Stimulated activated memory B cell treated with anti-CD40 and anti-IgM and Interleukin-4, amounts not matched to agents 10 μg/mL and 1 μg/mL and 100 μg/mL, for 72 hours (primary cell): ENCODE data around the gene WDSUB1.

Experiments used
- ATAC-seq: fragments of 150-1000 bp; cut with Tn5 transposase; 2 replicates; pipeline ENCODE4 v1.10.0; 2021
- H3K27ac Mint-ChIP-seq: one replicate; pipeline ENCODE4 v1.8.0; 2022; ENCODE audit warnings: mild to moderate bottlenecking, mixed read lengths
- H3K27me3 Mint-ChIP-seq: one replicate; pipeline ENCODE4 v1.8.0; 2022; ENCODE audit warnings: mixed read lengths
- H3K36me3 Mint-ChIP-seq: one replicate; pipeline ENCODE4 v1.8.0; 2022; ENCODE audit warnings: mixed read lengths
- H3K4me1 Mint-ChIP-seq: one replicate; pipeline ENCODE4 v1.8.0; 2022; ENCODE audit warnings: mixed read lengths
- H3K4me3 Mint-ChIP-seq: one replicate; pipeline ENCODE4 v1.8.0; 2022; ENCODE audit warnings: mild to moderate bottlenecking, moderate library complexity, mixed read lengths
- H3K9me3 Mint-ChIP-seq: one replicate; pipeline ENCODE4 v1.8.0; 2022; ENCODE audit warnings: mixed read lengths

The WDSUB1 gene

GRCh38 chr2:159246325-159246988 is 40.0 kb downstream of the WDSUB1 start:
- Mint-ChIP-seq H3K9me3 (no peaks in the 10 kb centered on the region), H3K27me3 (no peaks in the 10 kb centered on the region), H3K36me3 (peaks cover 63% of the 10 kb centered on the region), H3K27ac (no peak overlapping the region), H3K4me3 (no peak overlapping the region), H3K4me1 (peaks cover 15% of the 10 kb centered on the region)
- ATAC-seq, result no peak

DNA sequence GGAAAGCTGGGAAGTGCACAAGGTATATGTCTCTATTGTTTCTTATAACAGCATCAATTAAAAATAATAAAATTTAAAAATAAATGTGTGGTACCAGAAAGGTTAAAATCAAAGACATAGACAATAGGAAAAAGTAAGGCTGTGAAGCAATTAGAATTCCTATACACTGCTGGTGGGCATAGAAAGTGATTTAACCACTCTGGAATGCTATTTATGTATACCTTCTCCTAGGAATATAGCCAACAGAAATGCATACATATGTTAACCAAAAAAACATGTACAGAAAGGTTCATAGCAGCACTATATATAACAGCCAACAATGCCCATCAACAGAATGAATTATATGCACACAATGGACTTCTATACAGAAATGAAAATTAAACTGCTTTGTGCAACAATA is 43.0 kb downstream of the WDSUB1 start:
- H3K36me3 Mint-ChIP-seq, result peaks cover 66% of the 10 kb centered on the region
- no peak for ATAC-seq
- no peaks in the 10 kb centered on the region for H3K9me3 Mint-ChIP-seq
- no peaks in the 10 kb centered on the region for H3K4me1 Mint-ChIP-seq
- H3K27me3 Mint-ChIP-seq, result no peaks in the 10 kb centered on the region
- H3K4me3 Mint-ChIP-seq, result no peak overlapping the region
- H3K27ac Mint-ChIP-seq, result no peak overlapping the region

DNA sequence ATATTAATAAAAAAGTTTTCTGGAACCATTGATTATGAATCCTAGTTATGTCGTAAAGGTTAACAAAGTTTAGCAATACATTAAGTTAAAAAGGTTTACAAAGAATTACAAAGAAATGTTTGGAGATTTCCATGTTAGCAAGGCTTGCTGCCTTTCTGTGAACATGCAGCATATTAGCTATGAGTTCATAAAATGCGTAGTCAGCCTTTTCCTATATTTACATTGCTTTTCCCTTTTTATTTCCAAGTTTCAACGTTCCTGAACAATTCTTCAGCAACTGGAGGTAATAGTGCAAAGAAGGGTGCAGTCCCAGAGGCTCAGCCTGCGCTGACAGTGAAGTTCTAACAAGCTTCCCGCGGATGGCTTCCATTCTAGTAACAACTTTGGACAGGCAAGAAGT is 51.6 kb downstream of the WDSUB1 start:
- Mint-ChIP-seq H3K9me3 (no peaks in the 10 kb centered on the region), H3K36me3 (peaks cover 53% of the 10 kb centered on the region), H3K4me1 (no peaks in the 10 kb centered on the region)

DNA sequence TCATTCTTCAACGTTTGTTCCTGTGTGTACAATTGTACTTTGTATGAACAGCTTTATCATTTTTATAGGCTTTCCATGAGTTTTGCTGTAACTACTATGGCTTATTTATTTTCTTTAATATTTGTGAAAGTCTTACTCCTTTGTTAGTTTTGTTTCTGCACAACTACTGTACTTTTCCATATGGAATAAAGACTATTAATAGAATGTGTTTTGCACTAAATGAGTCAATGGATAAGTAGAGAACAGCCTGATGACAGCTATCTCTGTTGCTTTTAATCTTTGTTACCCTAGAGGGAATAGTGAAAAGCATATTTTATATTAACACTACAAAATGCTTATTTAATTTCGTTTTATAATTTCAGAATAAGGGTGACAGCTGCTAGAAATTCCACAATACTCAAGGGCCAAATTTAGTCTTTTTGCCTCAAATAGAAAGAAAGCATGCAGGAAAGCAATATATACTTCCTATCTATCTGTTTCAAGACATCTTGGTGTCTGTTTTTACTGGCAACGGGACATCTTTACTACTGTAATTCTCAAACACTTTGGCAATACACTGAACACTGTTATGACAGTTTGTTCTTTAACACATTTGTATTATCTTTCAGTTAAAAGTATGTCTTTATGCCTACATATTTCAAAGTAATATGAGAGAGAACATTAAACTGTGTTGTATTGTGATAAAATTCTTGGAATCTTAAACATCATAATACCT is 53.9 kb downstream of the WDSUB1 start:
- no peak overlapping the region for H3K27ac Mint-ChIP-seq
- H3K27me3 Mint-ChIP-seq, result no peaks in the 10 kb centered on the region
- peaks cover 39% of the 10 kb centered on the region for H3K36me3 Mint-ChIP-seq
- ATAC-seq, result no peak
- no peaks in the 10 kb centered on the region for H3K4me1 Mint-ChIP-seq
- H3K9me3 Mint-ChIP-seq, result no peaks in the 10 kb centered on the region
- no peak overlapping the region for H3K4me3 Mint-ChIP-seq

More for the DNA sequence above, 51.6 kb downstream of the WDSUB1 start:
- no peak overlapping the region for H3K27ac Mint-ChIP-seq
- ATAC-seq, result no peak
- no peak overlapping the region for H3K4me3 Mint-ChIP-seq
- H3K27me3 Mint-ChIP-seq, result no peaks in the 10 kb centered on the region

- no peaks in the 10 kb centered on the region for H3K4me1 Mint-ChIP-seq
- peaks cover 27% of the 10 kb centered on the region for H3K36me3 Mint-ChIP-seq
- H3K27me3 Mint-ChIP-seq, result no peaks in the 10 kb centered on the region
- no peak overlapping the region for H3K4me3 Mint-ChIP-seq
- H3K9me3 Mint-ChIP-seq, result no peaks in the 10 kb centered on the region
- no peak for ATAC-seq
- H3K27ac Mint-ChIP-seq, result no peak overlapping the region
These were observed 56.2 kb downstream of the WDSUB1 start for GRCh38 chr2:159230145-159230877.

DNA sequence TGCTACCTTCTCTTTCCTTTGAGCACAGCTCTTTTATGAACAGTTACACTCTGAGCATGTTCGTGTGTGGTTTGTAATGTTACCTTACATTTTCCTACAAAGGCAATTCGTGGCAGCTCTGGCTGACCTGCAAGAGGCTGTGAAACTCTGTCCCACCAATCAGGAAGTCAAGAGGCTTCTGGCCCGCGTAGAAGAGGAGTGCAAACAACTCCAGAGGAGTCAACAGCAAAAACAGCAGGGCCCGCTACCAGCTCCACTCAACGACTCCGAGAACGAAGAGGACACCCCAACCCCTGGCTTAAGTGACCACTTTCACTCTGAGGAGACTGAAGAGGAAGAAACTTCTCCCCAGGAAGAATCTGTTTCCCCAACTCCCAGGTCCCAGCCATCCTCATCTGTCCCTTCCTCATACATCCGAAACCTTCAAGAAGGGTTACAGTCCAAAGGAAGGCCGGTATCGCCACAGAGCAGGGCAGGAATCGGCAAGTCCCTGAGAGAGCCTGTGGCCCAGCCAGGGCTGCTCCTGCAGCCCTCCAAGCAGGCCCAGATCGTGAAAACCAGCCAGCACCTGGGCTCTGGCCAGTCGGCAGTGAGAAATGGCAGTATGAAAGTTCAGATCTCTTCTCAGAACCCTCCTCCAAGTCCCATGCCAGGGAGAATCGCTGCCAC is 56.9 kb downstream of the WDSUB1 start:
- Mint-ChIP-seq H3K27me3 (no peaks in the 10 kb centered on the region), H3K4me1 (no peaks in the 10 kb centered on the region), H3K36me3 (peaks cover 20% of the 10 kb centered on the region), H3K27ac (no peak overlapping the region), H3K4me3 (no peak overlapping the region), H3K9me3 (no peaks in the 10 kb centered on the region)
- ATAC-seq, result no peak

DNA sequence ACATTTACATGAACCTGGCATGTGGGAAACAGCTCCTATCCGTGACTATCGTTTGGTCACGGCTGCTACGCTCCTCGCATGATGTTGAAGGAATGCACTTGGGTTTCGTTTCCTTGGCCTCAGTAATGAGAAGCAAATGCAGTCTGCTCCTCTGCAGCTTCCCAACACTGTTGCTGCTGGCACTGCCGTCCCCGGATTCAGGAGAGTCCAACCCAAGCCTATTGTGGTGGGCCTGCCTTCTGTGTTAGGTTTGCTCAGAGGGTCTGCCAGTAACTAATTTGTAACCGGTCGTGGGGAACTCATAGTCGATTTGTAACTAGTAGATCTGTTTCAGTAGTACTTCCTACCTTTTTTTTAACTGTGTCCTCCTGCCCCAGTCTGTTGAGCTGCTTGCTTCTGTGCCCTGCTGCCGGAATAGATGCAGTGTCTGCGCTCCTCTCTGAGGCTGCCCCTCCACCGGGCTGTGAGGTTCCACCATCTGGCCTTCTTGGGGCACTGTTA is 58.4 kb downstream of the WDSUB1 start:
- ATAC-seq, result no peak
- Mint-ChIP-seq H3K27me3 (no peaks in the 10 kb centered on the region), H3K4me1 (no peaks in the 10 kb centered on the region), H3K27ac (no peak overlapping the region), H3K9me3 (no peaks in the 10 kb centered on the region), H3K4me3 (no peak overlapping the region), H3K36me3 (peaks cover 10% of the 10 kb centered on the region)

GRCh38 chr2:159227467-159227866 is 59.0 kb downstream of the WDSUB1 start:
- no peak overlapping the region for H3K27ac Mint-ChIP-seq
- no peaks in the 10 kb centered on the region for H3K9me3 Mint-ChIP-seq
- peaks cover 6% of the 10 kb centered on the region for H3K36me3 Mint-ChIP-seq
- ATAC-seq, result no peak
- H3K4me1 Mint-ChIP-seq, result no peaks in the 10 kb centered on the region
- H3K27me3 Mint-ChIP-seq, result no peaks in the 10 kb centered on the region
- H3K4me3 Mint-ChIP-seq, result no peak overlapping the region

DNA sequence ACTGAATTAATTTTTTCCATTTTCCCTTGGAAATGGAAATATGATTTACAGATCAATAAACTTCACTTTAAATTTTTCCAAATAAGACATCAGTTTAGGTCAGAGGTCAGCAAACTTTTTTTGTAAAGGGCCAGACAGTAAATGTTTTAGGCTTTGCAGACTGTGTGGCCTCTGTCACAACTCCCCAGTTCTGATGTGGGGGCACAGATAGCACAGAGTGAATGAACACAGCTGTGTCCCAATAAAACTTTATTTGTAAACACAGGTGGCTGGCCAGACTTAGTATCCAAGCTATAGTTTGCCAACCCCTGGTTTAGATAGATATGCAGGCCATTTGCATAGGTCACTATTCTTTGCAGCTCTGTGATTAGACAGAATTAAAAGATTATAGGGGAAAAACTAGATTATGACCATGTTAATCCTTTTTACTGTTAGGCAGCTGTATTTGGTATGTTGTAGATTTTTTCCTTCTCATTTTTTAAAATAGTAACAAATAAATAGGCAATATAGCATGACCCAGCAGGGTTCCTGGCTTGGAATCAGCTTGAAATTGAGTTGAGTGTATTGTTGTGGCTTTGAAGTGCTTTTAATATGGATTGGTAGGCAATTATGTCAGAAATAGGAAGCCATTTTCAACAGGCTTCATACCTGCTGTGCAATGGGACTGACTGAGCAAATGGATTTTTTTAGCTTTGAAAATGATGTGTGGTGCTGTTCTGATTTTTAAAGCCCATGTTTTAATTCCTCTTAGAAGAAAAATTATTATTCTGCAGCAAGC is 59.7 kb downstream of the WDSUB1 start:
- no peaks in the 10 kb centered on the region for H3K9me3 Mint-ChIP-seq
- peaks cover under 1% of the 10 kb centered on the region for H3K36me3 Mint-ChIP-seq
- H3K27ac Mint-ChIP-seq, result no peak overlapping the region
- H3K27me3 Mint-ChIP-seq, result no peaks in the 10 kb centered on the region
- no peak overlapping the region for H3K4me3 Mint-ChIP-seq
- H3K4me1 Mint-ChIP-seq, result no peaks in the 10 kb centered on the region
- no peak for ATAC-seq

- Mint-ChIP-seq H3K27me3 (no peaks in the 10 kb centered on the region), H3K9me3 (no peaks in the 10 kb centered on the region), H3K36me3 (no peaks in the 10 kb centered on the region), H3K4me3 (no peak overlapping the region), H3K4me1 (no peaks in the 10 kb centered on the region), H3K27ac (no peak overlapping the region)
- no peak for ATAC-seq
These were observed 60.4 kb downstream of the WDSUB1 start for GRCh38 chr2:159226059-159226461.

DNA sequence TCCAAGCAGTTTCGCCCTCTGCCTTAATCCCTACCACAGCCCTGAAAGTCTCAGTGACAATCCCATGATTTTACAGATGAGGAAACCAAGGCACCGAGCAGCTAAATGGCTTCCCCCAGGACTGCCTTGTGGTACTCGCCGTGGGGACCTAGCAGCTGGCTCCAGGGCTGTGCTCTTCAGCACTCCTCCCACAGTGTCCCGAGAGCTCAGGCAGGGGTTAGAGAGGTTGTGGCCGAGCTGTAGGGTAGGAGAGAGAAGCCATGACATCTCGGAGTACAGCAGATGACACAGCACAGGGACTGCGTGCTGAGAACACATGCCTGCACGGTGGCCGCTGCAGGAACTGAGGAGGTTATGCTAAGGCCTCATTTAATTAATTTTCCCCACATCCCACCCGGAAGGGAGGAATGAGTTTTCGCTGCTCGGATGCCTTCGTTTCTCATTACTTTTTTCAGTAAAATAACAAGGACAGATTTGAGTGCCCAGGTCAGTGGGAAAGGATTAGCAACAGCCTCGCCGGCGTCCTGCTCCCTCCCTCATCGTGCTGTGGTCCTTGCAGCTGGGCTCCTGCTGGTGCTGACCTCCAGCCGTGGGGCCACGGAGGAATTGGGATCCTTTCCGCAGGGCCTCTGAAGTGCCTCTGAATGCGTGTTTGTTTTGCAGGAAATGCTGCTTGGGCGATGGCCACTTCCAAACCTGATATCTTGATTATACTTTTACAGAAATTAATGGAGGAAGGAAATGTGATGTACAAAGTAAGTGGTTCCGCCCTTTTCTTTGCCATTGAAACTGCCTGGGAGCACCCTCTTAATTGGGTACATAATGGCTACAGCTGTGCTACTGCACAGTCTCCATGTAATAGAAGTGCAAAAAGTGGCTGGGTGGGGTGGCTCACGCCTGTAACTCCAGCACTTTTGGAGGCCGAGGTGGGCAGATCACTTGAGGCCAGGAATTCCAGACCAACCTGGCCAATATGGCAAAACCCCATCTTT is 61.2 kb downstream of the WDSUB1 start:
- ATAC-seq, result no peak
- no peak overlapping the region for H3K4me3 Mint-ChIP-seq

DNA sequence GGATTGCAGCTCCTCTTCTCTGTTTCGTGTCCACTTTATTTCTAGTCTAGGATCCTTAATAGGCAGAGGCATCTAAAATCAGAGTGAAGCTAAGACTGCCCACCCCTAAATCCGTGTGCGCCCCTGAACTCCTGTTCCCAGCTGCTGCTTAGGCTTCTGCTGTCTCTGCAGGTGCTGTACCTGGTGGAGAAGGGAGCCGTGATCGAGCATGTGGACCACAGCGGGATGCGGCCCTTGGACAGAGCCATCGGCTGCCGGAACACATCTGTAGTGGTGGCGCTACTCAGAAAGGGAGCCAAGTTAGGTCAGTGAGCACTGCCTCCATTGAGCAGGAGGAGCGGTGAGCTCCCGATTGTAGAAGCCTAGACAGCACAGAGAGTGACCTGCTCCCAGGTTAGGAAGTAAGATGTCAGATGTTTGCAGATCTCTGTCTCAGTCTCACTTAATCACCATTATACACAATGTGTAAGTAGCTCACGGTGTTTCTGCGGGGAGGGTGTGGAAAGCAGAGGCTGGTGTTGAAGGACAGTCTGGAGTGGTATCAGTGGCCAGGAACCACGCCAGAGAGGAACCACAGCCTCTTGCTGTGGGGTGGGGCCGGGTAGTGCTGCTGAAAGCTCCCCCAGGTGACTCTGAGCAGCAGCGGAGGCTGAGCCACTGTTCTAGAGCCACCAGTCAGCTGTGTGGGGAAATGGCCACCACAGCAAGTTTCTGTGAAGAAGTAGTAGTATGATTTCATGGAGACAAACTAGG is 62.3 kb downstream of the WDSUB1 start:
- H3K4me1 Mint-ChIP-seq, result no peaks in the 10 kb centered on the region
- H3K36me3 Mint-ChIP-seq, result no peaks in the 10 kb centered on the region

More for the DNA sequence above, 61.2 kb downstream of the WDSUB1 start:
- Mint-ChIP-seq H3K27me3 (no peaks in the 10 kb centered on the region), H3K9me3 (no peaks in the 10 kb centered on the region), H3K36me3 (no peaks in the 10 kb centered on the region), H3K27ac (no peak overlapping the region), H3K4me1 (no peaks in the 10 kb centered on the region)

DNA sequence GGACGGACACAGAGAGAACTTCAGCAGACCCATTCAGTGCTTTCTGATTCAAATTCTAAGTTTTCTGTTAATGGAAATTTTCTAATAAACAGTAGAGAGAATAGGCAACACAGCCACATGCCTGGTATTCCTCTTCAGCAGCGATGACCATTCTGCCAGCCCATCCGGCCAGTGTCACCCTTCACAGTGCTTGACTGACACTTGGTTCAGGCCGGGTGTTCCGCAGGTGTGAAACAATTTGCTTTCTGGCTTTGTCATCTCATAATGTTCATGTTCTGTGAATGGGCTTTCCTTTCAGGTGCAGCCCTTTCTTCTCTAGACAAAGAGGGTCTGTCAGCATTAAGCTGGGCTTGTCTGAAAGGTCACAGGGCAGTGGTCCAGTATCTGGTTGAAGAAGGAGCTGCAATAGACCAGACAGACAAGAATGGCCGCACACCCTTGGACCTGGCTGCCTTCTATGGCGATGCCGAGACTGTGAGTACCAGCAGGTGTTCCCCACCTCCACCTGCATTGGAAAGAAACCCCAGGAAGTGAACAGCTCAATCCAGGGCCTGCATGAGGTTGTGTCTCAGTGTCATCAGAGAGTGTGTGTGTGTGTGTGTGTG is 67.0 kb downstream of the WDSUB1 start:
- H3K36me3 Mint-ChIP-seq, result no peaks in the 10 kb centered on the region
- H3K4me3 Mint-ChIP-seq, result no peak overlapping the region
- H3K9me3 Mint-ChIP-seq, result no peaks in the 10 kb centered on the region
- H3K4me1 Mint-ChIP-seq, result no peaks in the 10 kb centered on the region
- ATAC-seq, result no peak
- no peak overlapping the region for H3K27ac Mint-ChIP-seq
- no peaks in the 10 kb centered on the region for H3K27me3 Mint-ChIP-seq

More for the DNA sequence above, 62.3 kb downstream of the WDSUB1 start:
- H3K9me3 Mint-ChIP-seq, result no peaks in the 10 kb centered on the region
- ATAC-seq, result no peak
- no peaks in the 10 kb centered on the region for H3K27me3 Mint-ChIP-seq
- no peak overlapping the region for H3K27ac Mint-ChIP-seq
- no peak overlapping the region for H3K4me3 Mint-ChIP-seq
